Endothelial cell of umbilical vein (primary cell): ENCODE results near the gene BARX1.

Experiments used
- CTCF ChIP-seq, 2 donors: IDR thresholded peaks; 1 replicate in 1 of 2; 2 replicates in 1 of 2; pipeline ENCODE4 v1.5.1; 2011; ENCODE audit warnings: low read length in 2 of 2, mild to moderate bottlenecking in 2 of 2, moderate library complexity in 2 of 2, control low read depth in 1 of 2, inconsistent platforms in 1 of 2, low read depth in 1 of 2; ENCODE audit not compliant: insufficient read depth in 1 of 2; ENCODE audit errors: extremely low read depth in 1 of 2
- EZH2 ChIP-seq: IDR thresholded peaks from 2 replicates; pipeline ENCODE4 v1.6.1; 2012; ENCODE audit warnings: borderline replicate concordance, low read depth, mild to moderate bottlenecking, moderate library complexity, low read length, inconsistent platforms; ENCODE audit not compliant: severe bottlenecking
- MAX ChIP-seq: IDR thresholded peaks from 2 replicates; pipeline ENCODE4 v1.6.1; 2011; ENCODE audit not compliant: insufficient read depth, insufficient read length
- POLR2AphosphoS5 ChIP-seq: IDR thresholded peaks from 2 replicates; pipeline ENCODE4 v1.6.1; 2012; ENCODE audit warnings: low read depth, mild to moderate bottlenecking, control low read depth, low read length, moderate library complexity; ENCODE audit not compliant: insufficient read depth

GRCh38 chr9:93903886-93904648 lies 51.1 kb downstream of the BARX1 start:
- TF ChIP-seq CTCF (IDR thresholded peaks at IDR 0.05; ENCODE audit: extremely low read depth in 1 of 2, insufficient read depth in 1 of 2, low read depth in 1 of 2, low read length in 2 of 2) (no peak), POLR2AphosphoS5 (no peak), MAX (no peak), EZH2 (no peak)
